K562 (cell line): ENCODE results near the gene STK11. TPM values are rescaled to one million over a fixed set of nuclear protein-coding genes. Genes with fewer than 3 reads are reported as not detected.

Experiments used
- MEF2D ChIP-seq: conservative IDR thresholded peaks from 2 replicates; pipeline ENCODE4 v1.6.1; 2016; ENCODE audit warnings: low read depth, missing genetic modification characterization, missing compliant biosample characterization
- MIER1 ChIP-seq: fragments of 450-650 bp; IDR thresholded peaks from 2 replicates; pipeline ENCODE4 v1.6.1; 2016; ENCODE audit warnings: antibody characterized with exemption, mild to moderate bottlenecking, low read depth
- PKNOX1 ChIP-seq: fragments of 450-650 bp; IDR thresholded peaks from 2 replicates; pipeline ENCODE4 v1.6.1; 2016
- PML ChIP-seq: IDR thresholded peaks from 2 replicates; pipeline ENCODE4 v1.6.1; 2012; ENCODE audit warnings: low read length, inconsistent platforms
- RAD21 ChIP-seq, 2 experiments: fragments of 250-450 bp in 1 of 2; fragments of 450-650 bp in 1 of 2; sonication (Bioruptor Pico) in 1 of 2; formaldehyde crosslinking in 1 of 2; IDR thresholded peaks in 1 of 2; conservative IDR thresholded peaks in 1 of 2; 2 replicates each; pipeline versions ENCODE4 v1.4.0 to v1.8.0; 2020 to 2022; ENCODE audit warnings: mild to moderate bottlenecking in 2 of 2, moderate library complexity in 1 of 2
- ZEB2 ChIP-seq: fragments of 450-650 bp; IDR thresholded peaks from 2 replicates; pipeline ENCODE4 v1.6.1; 2016
- ZNF143 ChIP-seq: sonication (generic); formaldehyde crosslinking; IDR thresholded peaks from 2 replicates; pipeline ENCODE4 v1.9.0; 2022; ENCODE audit warnings: mild to moderate bottlenecking, missing genetic modification reagents
- ZNF232 ChIP-seq: sonication (generic); formaldehyde crosslinking; IDR thresholded peaks from 2 replicates; pipeline ENCODE4 v1.8.0; 2022; ENCODE audit warnings: mild to moderate bottlenecking, missing genetic modification reagents
- ZNF274 ChIP-seq: IDR thresholded peaks from 2 replicates; pipeline ENCODE4 v1.6.1; 2011; ENCODE audit warnings: low read depth, mild to moderate bottlenecking, low read length, moderate library complexity, borderline replicate concordance
- ZNF318 ChIP-seq, 2 experiments: fragments of 450-650 bp; IDR thresholded peaks; 2 replicates each; pipeline ENCODE4 v1.6.1; 2016; ENCODE audit warnings: mild to moderate bottlenecking in 2 of 2, borderline replicate concordance in 1 of 2, low read depth in 1 of 2, moderate library complexity in 1 of 2
- polyA plus RNA-seq, 8 experiments: library from polyadenylated mRNA; depleted of rRNA in 4 of 8; stranded (reverse) in 5 of 8; unstranded in 3 of 8; fragments of >200 nt; fragmentation: Nextera tagmentation in 2 of 8; fragmentation: Illumina TruSeq in 1 of 8; extraction: Ambion mirVana in 2 of 8; extraction: Trizol in 1 of 8; gene quantifications; 2 replicates each; pipeline versions ENCODE4 v1.2.1 to v1.2.3, GENCODE V29; 2011 to 2014; ENCODE audit warnings: inconsistent platforms in 1 of 8, missing spikeins in 1 of 8
- total RNA-seq, 7 experiments: library from RNA; depleted of rRNA in 6 of 7; stranded (reverse); fragments of >200 nt in 6 of 7; fragmentation: Illumina TruSeq in 2 of 7; extraction: Trizol in 2 of 7; gene quantifications; 2 replicates each; pipeline versions ENCODE4 v1.2.1 to v1.2.3, GENCODE V29; 2011 to 2021; ENCODE audit warnings: low replicate concordance in 1 of 7

Gene STK11
- total and polyA plus RNA-seq, 9 of the 15 experiments (the other 6 are each of a cell fraction or from before 2014, with no cell fraction given): 0.15 to 96.5 (median 31.7) TPM

GRCh38 chr19:1259206-1259875, 53.8 kb downstream of the STK11 start (continued):
- TF ChIP-seq ZNF318 (IDR thresholded peaks at IDR 0.05; ENCODE audit: borderline replicate concordance in 1 of 2, low read depth in 1 of 2) (no peak), PKNOX1 (no peak), ZNF232 (CRISPR knock-in tag) (no peak), MIER1 (no peak), PML (no peak), RAD21 (CRISPR knock-in tag; conservative IDR thresholded peaks at IDR 0.05 in 1 of 2, IDR thresholded peaks at IDR 0.05 in 1 of 2) (no peak), ZNF143 (CRISPR knock-in tag) (no peak), ZNF274 (no peak), ZEB2 (no peak), MEF2D (no peak)
